DOHH2 (cell line): ENCODE results near the gene CNOT3.

Experiments used
- H3F3A ChIP-seq: fragments of 200-600 bp; sonication (generic), shearing (Covaris generic); 2 replicates; pipeline ENCODE4 v1.6.0; 2016; ENCODE audit warnings: antibody characterized with exemption, mild to moderate bottlenecking; ENCODE audit not compliant: control insufficient read depth, insufficient read depth
- H3K27ac ChIP-seq: fragments of 200-600 bp; sonication (generic); 2 replicates; pipeline ENCODE4 v1.5.1; 2014; ENCODE audit warnings: low read depth, mild to moderate bottlenecking, low read length, moderate library complexity
- H3K27me3 ChIP-seq: fragments of 200-600 bp; sonication (generic); 2 replicates; pipeline ENCODE4 v1.6.1; 2014; ENCODE audit warnings: mild to moderate bottlenecking, low read length, mixed read lengths; ENCODE audit not compliant: control insufficient read depth
- H3K36me3 ChIP-seq: fragments of 200-600 bp; sonication (generic); 2 replicates; pipeline ENCODE4 v1.6.1; 2014; ENCODE audit warnings: mild to moderate bottlenecking, low read length, moderate library complexity, mixed read lengths; ENCODE audit not compliant: control insufficient read depth
- H3K4me1 ChIP-seq: fragments of 200-600 bp; sonication (generic); 2 replicates; pipeline ENCODE4 v1.6.1; 2014; ENCODE audit warnings: mild to moderate bottlenecking, low read length, mixed read lengths; ENCODE audit not compliant: control insufficient read depth
- H3K4me2 ChIP-seq: fragments of 200-600 bp; sonication (generic); 2 replicates; pipeline ENCODE4 v1.6.0; 2014; ENCODE audit warnings: mild to moderate bottlenecking, low read length, moderate library complexity
- H3K4me3 ChIP-seq: fragments of 200-600 bp; sonication (generic); 2 replicates; pipeline ENCODE4 v1.5.1; 2014; ENCODE audit warnings: mild to moderate bottlenecking, low read length, mixed read lengths
- H3K79me2 ChIP-seq: fragments of 200-600 bp; sonication (generic); 2 replicates; pipeline ENCODE4 v1.6.1; 2014; ENCODE audit warnings: mild to moderate bottlenecking, low read length, mixed read lengths; ENCODE audit not compliant: control insufficient read depth
- H3K9me2 ChIP-seq: fragments of 200-600 bp; sonication (generic); replicated peaks from 2 replicates; pipeline ENCODE4 v1.6.1; 2014; ENCODE audit warnings: mild to moderate bottlenecking, low read length, mixed read lengths; ENCODE audit not compliant: control insufficient read depth
- H3K9me3 ChIP-seq: fragments of 200-600 bp; sonication (generic); 2 replicates; pipeline ENCODE4 v1.6.1; 2014; ENCODE audit warnings: antibody characterized with exemption, low read length, mixed read lengths; ENCODE audit not compliant: control insufficient read depth, insufficient read depth
- H4K20me1 ChIP-seq: fragments of 200-600 bp; sonication (generic); 2 replicates; pipeline ENCODE4 v1.6.0; 2014; ENCODE audit warnings: low read depth, mild to moderate bottlenecking, antibody characterized with exemption, low read length, moderate library complexity; ENCODE audit not compliant: control insufficient read depth, insufficient read depth
- CTCF ChIP-seq: fragments of 200-600 bp; sonication (generic); IDR thresholded peaks from one replicate; pipeline ENCODE4 v1.5.1; 2014; ENCODE audit warnings: antibody characterized with exemption, mild to moderate bottlenecking, low read depth, low read length; ENCODE audit not compliant: poor library complexity, severe bottlenecking
- EZH2phosphoT487 ChIP-seq: fragments of 200-600 bp; sonication (generic); IDR thresholded peaks from 2 replicates; pipeline ENCODE4 v1.6.1; 2017; ENCODE audit warnings: borderline replicate concordance, mild to moderate bottlenecking, antibody characterized with exemption, low read length, moderate library complexity, mixed read lengths

CNOT3 gene

DNA sequence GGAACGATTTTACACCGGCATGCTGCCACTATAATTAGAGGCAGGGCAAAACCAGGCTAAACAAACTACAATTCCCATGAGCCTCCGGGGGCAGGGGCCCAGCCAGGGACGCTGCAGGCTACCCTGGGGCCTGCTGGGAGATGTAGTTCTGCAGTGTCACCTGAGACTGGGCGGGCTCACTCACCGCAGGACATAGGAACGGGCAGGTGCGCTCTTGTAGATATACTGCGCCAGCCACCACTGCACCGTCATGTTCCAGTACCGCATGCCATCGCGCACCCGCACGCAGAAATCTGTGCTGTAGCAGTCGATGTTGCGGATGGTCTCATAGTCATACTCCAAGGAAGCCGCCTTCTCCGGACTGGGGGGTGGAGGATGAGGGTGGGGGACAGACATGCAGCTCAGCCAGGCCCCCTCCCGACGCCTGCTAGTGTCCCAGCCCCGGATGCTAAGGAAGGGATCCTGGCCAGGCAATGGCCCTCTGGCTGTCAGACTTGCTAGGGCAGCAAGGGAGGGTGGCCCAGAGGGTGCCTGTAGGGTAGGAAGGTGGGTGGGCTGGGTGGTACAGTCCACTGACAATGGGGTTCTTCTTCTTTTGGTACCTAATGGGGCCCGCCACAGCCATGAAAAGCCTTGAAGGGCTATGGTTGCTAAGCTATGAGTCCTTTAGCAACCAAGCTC is 41.2 kb downstream of the CNOT3 start:
- Histone ChIP-seq H3K4me1 (peaks cover 21% of the 10 kb centered on the region), H3K4me3 (no peak overlapping the region), H3K27ac (no peak overlapping the region), H3F3A (peaks cover 6% of the 10 kb centered on the region; the same call in 1 of the 2 replicates), H3K9me2 (no peaks in the 10 kb centered on the region), H3K36me3 (peaks cover 11% of the 10 kb centered on the region; the same call in 1 of the 2 replicates), H3K9me3 (no peaks in the 10 kb centered on the region), H3K79me2 (no peaks in the 10 kb centered on the region), H3K4me2 (no peak overlapping the region), H4K20me1 (0 out of 2 replicates have a peak, but pooled peaks cover 8% of the 10 kb centered on the region), H3K27me3 (no peaks in the 10 kb centered on the region)
- no peak for TF ChIP-seq CTCF
- TF ChIP-seq EZH2phosphoT487: no peak

- no peak overlapping the region for H3K27ac ChIP-seq
- no peaks in the 10 kb centered on the region for H3K79me2 ChIP-seq
- H3K4me1 ChIP-seq: peaks cover 17% of the 10 kb centered on the region
- H3F3A ChIP-seq: peaks cover 6% of the 10 kb centered on the region; the same call in 1 of the 2 replicates
- H3K9me3 ChIP-seq: no peaks in the 10 kb centered on the region
- TF ChIP-seq CTCF (no peak), EZH2phosphoT487 (no peak)
- H3K9me2 ChIP-seq: no peaks in the 10 kb centered on the region
- peaks cover 11% of the 10 kb centered on the region; the same call in 1 of the 2 replicates for H3K36me3 ChIP-seq
- 0 out of 2 replicates have a peak, but pooled peaks cover 8% of the 10 kb centered on the region for H4K20me1 ChIP-seq
- H3K27me3 ChIP-seq: no peaks in the 10 kb centered on the region
- H3K4me2 ChIP-seq: 0 out of 2 replicates have a peak overlapping the region, but pooled peaks have one; percentile 9
- no peak overlapping the region for H3K4me3 ChIP-seq
These were observed 41.8 kb downstream of the CNOT3 start for GRCh38 chr19:54179262-54179852.

- H4K20me1 ChIP-seq: 0 out of 2 replicates have a peak, but pooled peaks cover 8% of the 10 kb centered on the region
- no peaks in the 10 kb centered on the region for H3K9me3 ChIP-seq
- peaks cover 13% of the 10 kb centered on the region for H3K4me1 ChIP-seq
- peaks cover 11% of the 10 kb centered on the region; the same call in 1 of the 2 replicates for H3K36me3 ChIP-seq
- H3K9me2 ChIP-seq: no peaks in the 10 kb centered on the region
- H3K4me3 ChIP-seq: no peak overlapping the region
- no peaks in the 10 kb centered on the region for H3K27me3 ChIP-seq
- H3K27ac ChIP-seq: no peak overlapping the region
- TF ChIP-seq EZH2phosphoT487 (no peak), CTCF (peak; percentile 73)
- H3F3A ChIP-seq: peaks cover 6% of the 10 kb centered on the region; the same call in 1 of the 2 replicates
- H3K4me2 ChIP-seq: 0 out of 2 replicates have a peak overlapping the region, but pooled peaks have one; percentile 9
- H3K79me2 ChIP-seq: no peaks in the 10 kb centered on the region
These were observed 42.4 kb downstream of the CNOT3 start for GRCh38 chr19:54179921-54180461.
